Fibroblast of peridontal ligament (primary cell): ENCODE measurements around the gene SETX.
"Not testable (repeated sequence)": the region's sequence is repeated elsewhere in the genome, so short reads cannot be mapped to it uniquely, and the experiment has no call there.

Source experiments
- DNase-seq: peaks from one replicate; pipeline ENCODE4 v3.0.0-alpha.2; 2010; ENCODE audit errors: extremely low read depth

The SETX gene

DNA sequence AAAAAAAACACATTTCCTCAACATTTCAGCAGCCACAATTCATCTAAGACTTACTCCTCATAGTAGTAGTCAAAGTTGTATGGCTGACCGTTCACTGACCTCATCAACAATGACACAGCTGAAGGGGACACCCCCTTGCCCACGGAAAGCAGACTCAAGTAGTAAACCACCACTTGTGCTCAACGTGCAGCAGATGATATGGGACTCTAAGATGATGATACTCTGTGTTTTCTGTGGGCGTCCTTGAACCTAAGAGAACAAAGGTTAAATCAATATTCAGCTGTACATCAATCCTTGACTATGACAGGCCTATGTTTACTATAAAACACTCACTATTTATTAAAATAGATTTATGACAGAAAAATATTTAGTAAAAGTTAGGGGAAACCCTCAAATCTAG, 71.6 kb downstream of the SETX start:
- DNase-seq, result no peak

- DNase-seq, result no peak
Measured at GRCh38 chr9:132274861-132275260, 79.9 kb downstream of the SETX start.

- DNase-seq, result not testable (repeated sequence)
Measured at GRCh38 chr9:132269704-132270516, 84.9 kb downstream of the SETX start.

- peak; percentile 74 for DNase-seq
Measured at GRCh38 chr9:132268725-132269352, 85.9 kb downstream of the SETX start.

DNA sequence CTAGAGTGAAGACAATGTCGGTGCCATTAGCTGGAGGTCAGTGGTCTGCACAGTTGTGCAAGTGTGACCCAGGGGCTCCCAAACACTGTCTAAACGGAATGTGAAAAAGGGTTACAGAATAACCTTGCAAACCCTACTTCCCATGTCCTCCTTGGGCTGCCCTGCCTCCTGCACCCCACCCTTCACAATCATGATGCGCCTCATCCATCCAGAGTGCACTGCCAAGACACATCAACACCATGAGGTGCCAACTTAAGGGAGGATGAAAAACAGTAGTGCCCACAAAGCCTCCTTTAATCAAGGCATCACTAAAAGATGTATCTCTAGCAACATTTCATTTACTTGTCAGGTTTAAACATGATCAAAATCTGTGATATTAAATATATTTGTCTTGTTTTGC, 87.1 kb downstream of the SETX start:
- no peak for DNase-seq

GRCh38 chr9:132266017-132266416, 88.8 kb downstream of the SETX start:
- no peak for DNase-seq

DNA sequence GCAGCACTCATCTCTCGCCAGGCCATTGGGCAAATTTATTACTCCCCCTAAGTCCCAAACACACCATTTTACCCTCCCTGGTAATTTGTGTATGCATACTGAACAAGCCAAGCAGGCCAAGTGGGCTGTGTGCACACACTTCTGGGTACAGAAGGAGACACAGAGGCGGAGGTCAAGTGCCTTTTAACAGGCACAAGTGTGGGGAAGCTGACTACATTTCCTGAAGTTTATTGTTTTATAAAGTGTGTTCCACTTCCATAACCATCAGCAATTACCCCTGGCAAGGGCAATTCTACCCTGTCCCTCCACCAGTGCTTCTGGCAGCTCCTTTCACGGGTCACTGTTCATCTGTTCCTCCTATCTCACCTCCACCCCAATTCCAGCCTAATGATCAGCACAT, 93.9 kb downstream of the SETX start:
- no peak for DNase-seq

- no peak for DNase-seq
Measured at GRCh38 chr9:132250324-132251262, 104.2 kb downstream of the SETX start.

DNA sequence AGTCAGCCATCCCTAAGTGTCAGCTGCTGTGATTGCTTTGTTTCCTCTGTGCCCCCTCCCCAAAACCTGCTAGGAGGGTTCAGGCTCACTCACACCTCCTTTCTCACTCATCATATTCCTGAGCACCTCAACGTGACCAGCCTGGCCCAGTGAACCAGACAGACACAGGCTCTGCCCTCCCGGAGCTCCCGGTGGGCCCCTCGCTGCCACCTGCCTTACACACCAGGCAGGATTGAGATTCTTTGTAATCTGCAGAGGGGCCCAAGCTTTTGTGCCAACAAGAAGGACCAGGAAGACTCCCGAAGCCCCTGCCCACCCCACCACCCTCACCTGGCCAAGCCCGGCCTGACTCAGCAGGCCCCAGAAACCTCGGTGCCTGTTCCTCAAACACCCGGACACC, 105.1 kb downstream of the SETX start:
- no peak for DNase-seq

GRCh38 chr9:132249123-132249522, 105.7 kb downstream of the SETX start:
- no peak for DNase-seq

DNA sequence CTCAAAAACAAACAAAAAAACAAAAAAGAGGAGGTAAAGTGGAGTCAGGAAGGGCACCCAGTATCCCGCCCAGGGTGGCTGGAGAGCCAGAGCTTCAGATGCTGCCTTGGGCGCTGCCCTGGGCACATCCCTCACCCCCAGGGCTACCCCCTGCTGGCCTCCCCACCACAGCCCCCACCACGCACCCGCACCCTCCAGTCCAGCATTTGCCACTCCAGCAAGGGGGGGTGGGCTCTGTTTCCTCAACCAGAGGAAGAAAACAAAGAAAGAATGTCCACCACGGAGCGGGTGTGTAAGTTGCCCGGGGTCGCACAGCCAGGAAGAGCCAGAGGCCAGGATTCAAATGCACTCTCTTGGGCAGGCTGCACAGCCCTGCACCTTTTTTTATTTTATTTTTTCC, 106.8 kb downstream of the SETX start:
- DNase-seq, result no peak

GRCh38 chr9:132245465-132245864, 109.3 kb downstream of the SETX start:
- DNase-seq, result no peak

GRCh38 chr9:132244582-132245455, 110.0 kb downstream of the SETX start:
- peak; percentile 12 for DNase-seq

DNA sequence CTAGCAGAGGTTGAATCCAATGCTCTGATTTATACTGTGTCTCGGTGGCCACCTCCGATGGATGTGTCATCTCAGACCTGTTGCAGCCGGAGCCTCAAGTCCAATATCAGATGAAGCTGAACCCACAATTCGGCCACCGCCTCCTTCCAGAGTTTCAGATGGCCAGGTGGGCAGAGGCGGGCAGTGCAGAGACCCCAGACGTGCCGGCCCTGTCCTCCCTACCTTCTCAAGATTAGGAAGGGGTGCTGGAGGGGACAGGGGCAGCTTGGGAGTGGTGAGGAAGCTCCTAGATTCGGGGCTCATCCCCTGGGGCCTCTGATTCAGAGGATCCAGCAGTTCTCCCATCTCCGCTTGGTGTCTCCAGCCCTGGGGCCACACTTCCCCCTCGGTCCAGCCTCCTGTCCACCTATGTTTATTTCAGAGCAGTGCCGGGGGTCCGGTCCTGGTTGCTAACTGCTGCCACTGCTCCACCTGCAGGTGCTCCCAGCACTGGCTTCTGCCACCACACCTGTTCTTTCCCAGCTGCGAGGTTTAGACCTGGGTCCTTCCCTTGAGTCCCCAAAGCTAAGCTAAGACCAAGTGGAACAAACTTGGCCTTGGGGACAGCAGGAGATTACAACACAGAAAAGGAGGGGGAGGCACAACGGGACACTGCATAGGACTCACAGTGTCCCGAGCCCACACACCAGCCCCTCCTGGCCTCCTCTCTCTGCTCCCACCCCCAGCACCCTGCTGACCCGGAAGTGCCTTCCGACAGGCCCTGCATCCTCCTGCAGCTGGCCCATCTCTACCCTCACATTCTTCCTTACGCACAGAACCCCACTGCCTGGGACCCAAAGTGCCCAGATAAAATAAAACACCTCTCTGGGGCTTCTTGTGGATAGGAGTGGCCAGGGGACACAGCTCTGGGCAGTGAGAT, 111.4 kb downstream of the SETX start:
- no peak for DNase-seq

GRCh38 chr9:132242621-132243155, 112.1 kb downstream of the SETX start:
- DNase-seq, result no peak

DNA sequence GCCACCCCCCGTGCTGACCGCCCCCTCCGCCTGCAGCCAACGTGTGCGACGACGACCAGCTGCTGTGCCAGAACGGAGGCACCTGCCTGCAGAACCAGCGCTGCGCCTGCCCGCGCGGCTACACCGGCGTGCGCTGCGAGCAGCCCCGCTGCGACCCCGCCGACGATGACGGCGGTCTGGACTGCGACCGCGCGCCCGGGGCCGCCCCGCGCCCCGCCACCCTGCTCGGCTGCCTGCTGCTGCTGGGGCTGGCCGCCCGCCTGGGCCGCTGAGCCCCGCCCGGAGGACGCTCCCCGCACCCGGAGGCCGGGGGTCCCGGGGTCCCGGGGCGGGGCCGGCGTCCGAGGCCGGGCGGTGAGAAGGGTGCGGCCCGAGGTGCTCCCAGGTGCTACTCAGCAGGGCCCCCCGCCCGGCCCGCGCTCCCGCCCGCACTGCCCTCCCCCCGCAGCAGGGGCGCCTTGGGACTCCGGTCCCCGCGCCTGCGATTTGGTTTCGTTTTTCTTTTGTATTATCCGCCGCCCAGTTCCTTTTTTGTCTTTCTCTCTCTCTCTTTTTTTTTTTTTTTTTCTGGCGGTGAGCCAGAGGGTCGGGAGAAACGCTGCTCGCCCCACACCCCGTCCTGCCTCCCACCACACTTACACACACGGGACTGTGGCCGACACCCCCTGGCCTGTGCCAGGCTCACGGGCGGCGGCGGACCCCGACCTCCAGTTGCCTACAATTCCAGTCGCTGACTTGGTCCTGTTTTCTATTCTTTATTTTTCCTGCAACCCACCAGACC, 112.8 kb downstream of the SETX start:
- no peak for DNase-seq

DNA sequence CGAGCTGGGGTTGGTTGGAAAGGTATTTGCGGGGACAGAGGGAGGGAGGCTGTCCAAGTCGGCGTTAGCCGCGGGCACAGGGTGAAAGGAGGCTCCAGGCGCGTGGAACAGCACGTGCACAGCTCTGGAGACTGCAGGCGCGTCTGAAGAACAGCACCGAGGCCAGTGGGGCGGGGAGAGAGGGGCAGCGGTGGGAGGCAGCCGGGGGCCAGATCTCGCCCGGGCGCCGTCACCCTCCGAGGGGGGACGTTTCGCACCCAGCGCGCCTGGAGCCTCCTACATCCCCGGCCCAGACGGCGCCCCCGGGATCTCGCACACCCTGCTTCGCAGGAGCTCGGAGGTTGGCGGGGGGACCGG, 113.3 kb downstream of the SETX start:
- DNase-seq, result no peak

GRCh38 chr9:132240841-132241482, 113.8 kb downstream of the SETX start:
- DNase-seq, result peak; percentile 59
